ENCODE measurements around the gene STRN4. TPM values are rescaled to one million over a fixed set of nuclear protein-coding genes. Genes with fewer than 3 reads are reported as not detected.

STRN4 gene
- total RNA-seq, 4 donors from 2014 or later, result 77.4 to 127 (median 87.4) TPM

DNA sequence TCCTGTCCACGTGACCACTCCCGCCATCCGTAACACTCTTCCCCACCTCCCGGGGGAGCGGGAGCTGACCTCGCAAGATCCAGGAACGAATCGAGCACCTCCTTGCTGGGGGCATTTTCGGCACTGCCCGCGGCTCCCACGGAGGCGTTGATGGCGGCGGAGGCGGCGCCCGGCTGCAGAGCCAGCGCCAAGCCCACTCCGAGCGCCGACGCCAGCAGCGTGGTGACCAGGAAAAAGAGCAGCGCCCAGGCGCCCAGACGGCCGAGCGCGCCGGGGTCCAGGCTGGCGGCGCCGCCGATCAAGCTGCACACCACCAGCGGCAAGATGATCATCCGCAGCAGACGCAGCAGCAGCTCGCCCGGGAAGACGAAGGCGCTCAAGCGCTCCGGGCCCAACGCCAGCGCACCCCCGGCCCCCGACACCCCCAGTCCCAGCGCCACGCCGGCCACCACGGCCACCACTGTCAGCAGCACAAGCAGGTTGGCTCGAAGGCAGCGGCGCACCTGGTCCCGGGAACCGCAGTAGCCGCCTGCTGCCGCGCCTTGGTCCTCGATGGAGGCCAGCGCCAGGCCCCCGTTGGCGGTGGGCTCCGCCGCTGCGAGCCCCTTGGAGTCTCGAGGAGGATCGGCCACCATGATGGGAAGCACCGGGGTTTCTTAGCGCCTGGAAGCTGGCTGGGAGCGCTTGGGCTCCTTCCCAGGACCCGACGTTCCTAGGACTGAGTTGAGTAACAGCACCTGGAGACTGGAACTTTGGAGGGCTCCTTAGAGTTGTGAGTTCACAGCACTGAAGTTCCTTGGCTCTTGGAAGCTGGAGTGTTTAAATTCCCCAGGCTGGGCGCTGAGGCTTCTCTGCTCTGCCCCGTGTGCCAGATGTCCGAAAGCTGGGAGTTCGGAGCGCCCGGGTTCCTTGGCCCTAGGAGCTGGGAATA is 41.3 kb upstream of the STRN4 start:
- peaks cover 0 to 14% (median 0%) of the 10 kb centered on the region in 3 donors for H3K36me3 ChIP-seq
- H3K9me3 ChIP-seq, result no peaks in the 10 kb centered on the region
- peak overlapping the region; percentile 72 to 87 (median 82) for H3K4me3 ChIP-seq
- peak; percentile 52 to 53 for DNase-seq (ENCODE audit: low spot score in 2 of 2)
- peaks cover 0 to 53% (median 28%) of the 10 kb centered on the region in 4 donors for H3K4me1 ChIP-seq
- 0 to 1% methylated on average over 18 to 47 of the region's 80 CpGs for WGBS, 2 donors
- H3K27ac ChIP-seq, result peak overlapping the region; percentile 87 to 92 (median 90)
- H3K27me3 ChIP-seq, result no peaks in the 10 kb centered on the region
- TF ChIP-seq EP300 (IDR thresholded peaks at IDR 0.05) (peak in 1 of 2 donors; percentile 42), POLR2A (IDR thresholded peaks at IDR 0.05) (no peak)
- TF ChIP-seq, protein P1, sequence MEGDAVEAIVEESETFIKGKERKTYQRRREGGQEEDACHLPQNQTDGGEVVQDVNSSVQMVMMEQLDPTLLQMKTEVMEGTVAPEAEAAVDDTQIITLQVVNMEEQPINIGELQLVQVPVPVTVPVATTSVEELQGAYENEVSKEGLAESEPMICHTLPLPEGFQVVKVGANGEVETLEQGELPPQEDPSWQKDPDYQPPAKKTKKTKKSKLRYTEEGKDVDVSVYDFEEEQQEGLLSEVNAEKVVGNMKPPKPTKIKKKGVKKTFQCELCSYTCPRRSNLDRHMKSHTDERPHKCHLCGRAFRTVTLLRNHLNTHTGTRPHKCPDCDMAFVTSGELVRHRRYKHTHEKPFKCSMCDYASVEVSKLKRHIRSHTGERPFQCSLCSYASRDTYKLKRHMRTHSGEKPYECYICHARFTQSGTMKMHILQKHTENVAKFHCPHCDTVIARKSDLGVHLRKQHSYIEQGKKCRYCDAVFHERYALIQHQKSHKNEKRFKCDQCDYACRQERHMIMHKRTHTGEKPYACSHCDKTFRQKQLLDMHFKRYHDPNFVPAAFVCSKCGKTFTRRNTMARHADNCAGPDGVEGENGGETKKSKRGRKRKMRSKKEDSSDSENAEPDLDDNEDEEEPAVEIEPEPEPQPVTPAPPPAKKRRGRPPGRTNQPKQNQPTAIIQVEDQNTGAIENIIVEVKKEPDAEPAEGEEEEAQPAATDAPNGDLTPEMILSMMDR (IDR thresholded peaks at IDR 0.05), result peak in 2 of 5 experiments; percentile 8 to 11

DNA sequence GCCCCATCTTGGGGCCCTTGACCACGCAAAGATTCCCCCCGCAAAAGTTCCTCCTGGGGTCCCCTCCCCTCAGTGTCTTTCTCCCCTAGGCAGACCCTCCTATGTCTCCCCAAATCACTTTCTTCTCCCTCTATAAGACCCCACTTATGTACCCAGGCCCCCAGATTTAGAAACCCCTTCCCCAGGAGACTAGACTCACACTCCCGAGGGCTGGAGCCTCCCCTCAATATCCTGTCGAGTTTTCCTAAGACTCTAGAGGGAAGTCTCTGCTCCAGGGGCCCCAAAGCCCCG is 40.7 kb upstream of the STRN4 start:
- Histone ChIP-seq H3K36me3 (peaks cover 0 to 20% (median 0%) of the 10 kb centered on the region in 3 donors), H3K27me3 (no peaks in the 10 kb centered on the region), H3K4me3 (peak overlapping the region; percentile 72 to 87 (median 82)), H3K27ac (peak overlapping the region; percentile 87 to 92 (median 90)), H3K9me3 (no peaks in the 10 kb centered on the region), H3K4me1 (peaks cover 0 to 59% (median 28%) of the 10 kb centered on the region in 4 donors)
- WGBS, 2 donors, result 9 to 11% methylated on average over 5 of the region's 5 CpGs
- TF ChIP-seq EP300 (IDR thresholded peaks at IDR 0.05) (no peak), POLR2A (IDR thresholded peaks at IDR 0.05) (no peak)
- TF ChIP-seq, protein P1 (IDR thresholded peaks at IDR 0.05), result no peak
- DNase-seq (ENCODE audit: low spot score in 2 of 2), result no peak

DNA sequence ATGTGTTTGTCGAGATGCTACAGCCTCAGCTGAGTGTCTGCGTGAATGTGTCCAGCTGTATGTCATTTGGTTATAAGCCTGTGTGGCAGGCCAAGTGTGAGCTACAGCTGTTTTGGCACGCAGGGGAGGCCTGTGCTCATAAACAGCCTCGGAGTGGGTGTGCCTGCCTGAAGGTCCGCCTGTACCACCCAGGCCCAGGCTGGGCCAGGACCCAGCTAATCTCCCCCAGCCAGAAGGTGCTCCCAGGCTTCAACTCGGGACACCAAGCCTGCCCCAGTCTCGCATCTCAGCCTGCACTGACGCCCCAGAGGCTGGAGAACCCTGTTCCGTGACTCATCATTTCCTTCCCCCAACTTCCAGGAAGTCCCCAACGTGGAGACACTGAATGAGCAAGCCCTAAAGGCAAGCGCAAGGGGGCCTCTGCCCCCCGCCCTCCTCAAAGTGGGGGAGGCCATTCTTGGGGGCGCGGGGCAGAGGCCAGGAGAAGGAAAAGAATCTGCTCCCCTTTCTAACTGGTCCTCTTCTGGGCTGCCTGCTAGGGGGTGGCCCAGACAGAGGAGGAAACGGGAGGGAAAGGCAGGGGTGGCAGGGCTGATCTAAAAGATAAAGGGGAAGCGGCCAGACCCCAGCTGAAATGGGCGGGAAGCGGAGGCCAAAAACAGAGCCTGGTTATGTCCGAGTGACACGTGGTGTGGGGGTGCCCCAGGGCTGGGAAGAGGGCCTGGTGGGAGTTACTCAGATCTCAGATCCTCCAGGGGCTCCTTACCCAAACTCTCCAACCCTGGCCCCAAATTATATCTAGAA is 40.2 kb upstream of the STRN4 start:
- Histone ChIP-seq H3K9me3 (no peaks in the 10 kb centered on the region), H3K27me3 (no peaks in the 10 kb centered on the region), H3K36me3 (peaks cover 0 to 25% (median 4%) of the 10 kb centered on the region in 3 donors), H3K4me3 (peak overlapping the region; percentile 72 to 87 (median 82)), H3K27ac (peak overlapping the region; percentile 87 to 92 (median 90)), H3K4me1 (peaks cover 0 to 64% (median 28%) of the 10 kb centered on the region in 4 donors)
- TF ChIP-seq EP300 (IDR thresholded peaks at IDR 0.05), result peak in 1 of 2 donors; percentile 85
- TF ChIP-seq, protein P1 (IDR thresholded peaks at IDR 0.05), result no peak
- TF ChIP-seq POLR2A (IDR thresholded peaks at IDR 0.05), result no peak
- 7 to 19% methylated on average over 15 to 20 of the region's 20 CpGs for WGBS, 2 donors
- DNase-seq (ENCODE audit: low spot score in 2 of 2), result peak; percentile 53 to 77

DNA sequence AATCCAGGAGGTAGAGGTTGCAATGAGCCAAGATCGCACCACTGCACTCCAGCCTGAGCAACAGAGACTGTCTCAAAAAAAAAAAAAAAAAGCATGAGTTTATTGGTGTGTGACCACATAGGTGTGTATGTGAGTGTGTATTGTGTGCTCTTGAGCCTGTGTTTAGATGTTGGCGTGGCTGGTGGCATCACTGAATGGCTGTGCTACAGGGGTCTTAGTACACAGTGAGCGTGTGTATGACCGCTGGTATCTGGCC is 39.7 kb upstream of the STRN4 start:
- Histone ChIP-seq H3K27ac (peak overlapping the region; percentile 87 to 92 (median 90)), H3K4me1 (peaks cover 0 to 69% (median 28%) of the 10 kb centered on the region in 4 donors), H3K36me3 (peaks cover 0 to 31% (median 6%) of the 10 kb centered on the region in 3 donors), H3K27me3 (no peaks in the 10 kb centered on the region), H3K9me3 (no peaks in the 10 kb centered on the region), H3K4me3 (peak overlapping the region; percentile 72 to 87 (median 82))
- TF ChIP-seq, protein P1 (IDR thresholded peaks at IDR 0.05), result no peak
- TF ChIP-seq POLR2A (IDR thresholded peaks at IDR 0.05), result no peak
- no peak for TF ChIP-seq EP300 (IDR thresholded peaks at IDR 0.05)
- no peak for DNase-seq (ENCODE audit: low spot score in 2 of 2)
- WGBS, 2 donors, result 69 to 75% methylated on average over 4 of the region's 4 CpGs

Measured in tibial nerve (tissue), 4 donors.